ENCODE measurements around the gene KCNH4. TPM values are rescaled to one million over a fixed set of nuclear protein-coding genes. Genes with fewer than 3 reads are reported as not detected.

The KCNH4 gene
- total RNA-seq, 2 donors from 2014 or later, result 0.23 to 0.54 TPM

DNA sequence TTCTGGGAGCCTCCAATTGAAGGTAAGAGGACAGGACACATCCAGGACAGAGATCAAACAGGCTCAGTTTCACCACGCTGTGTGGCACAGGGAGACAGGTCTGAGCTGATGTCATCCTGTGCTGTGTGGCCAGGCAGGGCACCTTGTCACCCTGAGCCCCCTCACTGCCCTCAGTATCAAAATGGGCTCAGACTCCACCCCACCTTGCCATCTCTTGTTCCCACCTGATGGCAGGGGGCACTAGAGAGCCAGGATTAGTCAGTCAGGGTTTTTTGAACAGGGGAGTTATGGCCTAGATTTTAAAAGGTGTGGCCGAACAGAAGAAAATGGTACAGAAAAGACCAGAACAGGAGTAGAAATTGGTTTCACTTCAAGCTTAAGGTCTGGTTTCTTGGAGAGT is 62.4 kb downstream of the KCNH4 start:
- Mint-ChIP-seq H3K27ac (peak overlapping the region in 1 of 2 donors; percentile 38), H3K36me3 (peaks cover 12 to 16% of the 10 kb centered on the region in 2 donors), H3K9me3 (no peaks in the 10 kb centered on the region)
- DNase-seq (ENCODE audit: low spot score in 2 of 2), result peak in 1 of 2 donors; percentile 64
- peak in 1 of 2 donors; percentile 28 for ATAC-seq

GRCh38 chr17:42118126-42118510 is 62.8 kb downstream of the KCNH4 start:
- Mint-ChIP-seq H3K9me3 (no peaks in the 10 kb centered on the region), H3K27ac (peak overlapping the region in 1 of 2 donors; percentile 38), H3K36me3 (peaks cover 12 to 16% of the 10 kb centered on the region in 2 donors)
- DNase-seq (ENCODE audit: low spot score in 2 of 2) (no peak), ATAC-seq (no peak)

DNA sequence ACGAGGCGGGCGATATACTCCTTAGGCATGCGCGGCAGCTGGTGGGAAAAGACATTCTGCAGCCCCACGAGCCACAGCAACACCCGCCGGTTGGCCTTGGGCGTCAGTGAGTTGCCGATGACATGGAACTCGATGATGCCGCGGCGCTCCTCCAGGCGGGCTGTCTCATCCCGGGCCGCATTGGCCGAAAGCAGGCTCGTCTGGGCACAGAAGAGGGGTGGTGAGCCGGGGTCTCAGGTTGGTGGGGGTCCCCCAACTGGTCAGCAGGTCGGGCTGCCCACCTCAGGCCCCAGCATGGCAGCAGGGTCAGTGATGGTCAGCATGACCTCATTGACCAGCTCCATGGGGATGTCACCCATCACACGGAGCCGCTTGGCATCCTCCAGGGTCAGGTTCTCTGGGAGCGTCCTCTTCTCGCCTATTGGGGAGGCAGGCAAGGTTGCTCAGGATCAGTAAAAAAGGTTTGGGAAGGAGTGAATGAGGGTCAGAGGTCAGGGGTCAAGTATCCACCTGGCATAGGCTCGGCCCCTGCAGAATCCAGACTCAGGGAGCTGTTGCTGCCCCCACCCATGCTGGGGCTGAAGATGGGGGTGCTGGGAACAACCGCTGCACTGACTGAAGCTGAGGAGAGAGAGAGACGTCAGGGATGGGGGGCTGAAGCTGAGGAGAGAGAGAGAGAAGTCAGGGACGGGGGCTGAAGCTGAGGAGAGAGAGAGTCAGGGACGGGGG is 63.4 kb downstream of the KCNH4 start:
- Mint-ChIP-seq H3K36me3 (peaks cover 12 to 16% of the 10 kb centered on the region in 2 donors), H3K27ac (peak overlapping the region in 1 of 2 donors; percentile 85)

GRCh38 chr17:42116705-42117396 is 64.1 kb downstream of the KCNH4 start:
- peak in 1 of 2 donors; percentile 80 for DNase-seq (ENCODE audit: low spot score in 2 of 2)
- Mint-ChIP-seq H3K9me3 (no peaks in the 10 kb centered on the region), H3K27ac (peak overlapping the region in 1 of 2 donors; percentile 85), H3K36me3 (peaks cover 12 to 16% of the 10 kb centered on the region in 2 donors)
- ATAC-seq, result peak in 1 of 2 donors; percentile 27

More for the DNA sequence above, 63.4 kb downstream of the KCNH4 start:
- ATAC-seq, result no peak
- no peak for DNase-seq (ENCODE audit: low spot score in 2 of 2)
- no peaks in the 10 kb centered on the region for H3K9me3 Mint-ChIP-seq

- Mint-ChIP-seq H3K9me3 (no peaks in the 10 kb centered on the region), H3K36me3 (peaks cover 12 to 16% of the 10 kb centered on the region in 2 donors), H3K27ac (peak overlapping the region; percentile 75 to 86)
- DNase-seq (ENCODE audit: low spot score in 2 of 2) (no peak), ATAC-seq (no peak)
Measured at GRCh38 chr17:42114118-42114517, 66.8 kb downstream of the KCNH4 start.

DNA sequence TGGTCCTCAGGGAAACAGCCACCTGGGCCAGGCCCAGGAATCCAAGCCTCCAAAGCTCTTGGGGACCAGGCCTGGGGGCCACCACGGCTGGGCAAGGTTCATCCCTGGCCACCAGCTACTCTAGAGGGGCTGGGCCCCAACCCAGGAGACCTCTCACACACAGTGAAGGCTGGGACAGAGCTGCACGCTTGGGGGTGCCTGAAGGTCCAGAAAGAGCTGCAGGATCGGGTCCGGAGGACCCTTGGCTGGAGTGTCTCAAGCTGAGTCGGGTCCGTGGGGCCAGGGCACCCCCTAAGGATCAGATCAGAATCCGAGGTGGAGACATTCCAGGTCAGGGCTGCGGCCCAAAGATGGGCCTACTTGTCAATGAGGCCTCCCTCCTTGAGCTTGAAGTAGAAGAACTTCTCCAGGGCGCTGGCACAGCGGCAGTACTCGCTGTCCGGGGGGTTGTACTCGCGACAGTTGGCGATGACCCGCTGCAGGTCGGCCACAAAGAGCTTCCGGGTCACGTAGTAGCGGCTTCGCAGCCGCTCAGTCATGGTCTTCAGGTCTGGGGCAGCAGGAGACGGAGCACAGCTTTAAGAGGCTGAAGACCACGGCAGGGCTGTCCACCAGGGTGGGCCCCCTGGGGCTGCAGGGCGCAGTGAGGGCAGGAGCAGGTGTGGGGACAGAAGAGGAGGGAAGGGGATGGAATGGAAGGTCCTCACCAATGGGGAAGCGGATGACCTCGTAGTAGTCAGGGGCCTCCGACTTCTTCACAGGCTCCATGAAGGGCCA is 67.5 kb downstream of the KCNH4 start:
- DNase-seq (ENCODE audit: low spot score in 2 of 2) (no peak), ATAC-seq (no peak)
- H3K9me3 Mint-ChIP-seq, result no peaks in the 10 kb centered on the region
- peak overlapping the region; percentile 86 to 95 for H3K27ac Mint-ChIP-seq
- H3K36me3 Mint-ChIP-seq, result peaks cover 12 to 16% of the 10 kb centered on the region in 2 donors

- Mint-ChIP-seq H3K27ac (peak within 1 kb of the TSS; percentile 86 to 95), H3K9me3 (no peaks in the 10 kb centered on the region), H3K36me3 (peaks cover 12 to 16% of the 10 kb centered on the region in 2 donors)
- ATAC-seq (peak; percentile 80 to 88), DNase-seq (ENCODE audit: low spot score in 2 of 2) (peak; percentile 76 to 79)
Measured at GRCh38 chr17:42112552-42113176, 68.3 kb downstream of the KCNH4 start, which contains the start of gene DHX58. Gene DHX58 (minus strand): TSS chr17:42112714. CDS start chr17:42111892, 822 bp downstream.

DNA sequence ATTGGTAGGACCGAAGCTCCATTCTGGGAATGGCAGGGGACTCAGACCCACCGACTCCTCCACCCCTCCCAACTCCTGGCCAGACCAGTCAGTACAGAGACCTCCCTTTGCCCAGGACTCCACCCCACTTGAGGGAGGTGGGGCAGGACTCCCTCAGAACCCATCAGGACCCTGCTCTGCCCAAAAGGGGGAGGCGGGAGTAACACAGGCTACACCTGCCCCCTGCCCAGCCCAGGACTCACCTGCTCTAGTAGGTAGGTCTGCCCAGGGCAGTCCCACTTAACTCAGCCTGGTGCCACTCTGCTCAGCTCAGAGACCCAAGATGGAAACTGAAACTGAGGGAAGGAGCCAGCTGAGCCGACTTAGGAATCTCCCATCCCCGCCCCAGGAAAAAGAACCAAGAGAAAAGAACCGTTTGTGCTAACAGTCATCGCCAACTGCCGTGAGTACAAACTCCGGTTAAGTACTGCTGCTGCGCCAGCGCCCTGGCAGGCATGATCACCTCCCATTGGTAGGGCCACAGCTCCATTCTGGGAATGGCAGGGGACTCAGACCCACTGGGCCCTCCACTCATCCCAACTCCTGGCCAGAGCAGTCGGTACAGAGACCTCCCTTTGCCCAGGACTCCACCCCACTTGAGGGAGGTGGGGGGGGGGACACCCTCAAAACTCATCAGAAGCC is 68.9 kb downstream of the KCNH4 start:
- Mint-ChIP-seq H3K27ac (peak overlapping the region; percentile 86 to 95), H3K36me3 (peaks cover 10 to 14% of the 10 kb centered on the region in 2 donors), H3K9me3 (no peaks in the 10 kb centered on the region)
- peak in 1 of 2 donors; percentile 28 for DNase-seq (ENCODE audit: low spot score in 2 of 2)
- peak; percentile 6 to 22 for ATAC-seq

GRCh38 chr17:42111265-42111636 is 69.7 kb downstream of the KCNH4 start:
- DNase-seq (ENCODE audit: low spot score in 2 of 2) (no peak), ATAC-seq (no peak)
- Mint-ChIP-seq H3K9me3 (no peaks in the 10 kb centered on the region), H3K36me3 (peaks cover 6 to 9% of the 10 kb centered on the region in 2 donors), H3K27ac (peak overlapping the region in 1 of 2 donors; percentile 86)

DNA sequence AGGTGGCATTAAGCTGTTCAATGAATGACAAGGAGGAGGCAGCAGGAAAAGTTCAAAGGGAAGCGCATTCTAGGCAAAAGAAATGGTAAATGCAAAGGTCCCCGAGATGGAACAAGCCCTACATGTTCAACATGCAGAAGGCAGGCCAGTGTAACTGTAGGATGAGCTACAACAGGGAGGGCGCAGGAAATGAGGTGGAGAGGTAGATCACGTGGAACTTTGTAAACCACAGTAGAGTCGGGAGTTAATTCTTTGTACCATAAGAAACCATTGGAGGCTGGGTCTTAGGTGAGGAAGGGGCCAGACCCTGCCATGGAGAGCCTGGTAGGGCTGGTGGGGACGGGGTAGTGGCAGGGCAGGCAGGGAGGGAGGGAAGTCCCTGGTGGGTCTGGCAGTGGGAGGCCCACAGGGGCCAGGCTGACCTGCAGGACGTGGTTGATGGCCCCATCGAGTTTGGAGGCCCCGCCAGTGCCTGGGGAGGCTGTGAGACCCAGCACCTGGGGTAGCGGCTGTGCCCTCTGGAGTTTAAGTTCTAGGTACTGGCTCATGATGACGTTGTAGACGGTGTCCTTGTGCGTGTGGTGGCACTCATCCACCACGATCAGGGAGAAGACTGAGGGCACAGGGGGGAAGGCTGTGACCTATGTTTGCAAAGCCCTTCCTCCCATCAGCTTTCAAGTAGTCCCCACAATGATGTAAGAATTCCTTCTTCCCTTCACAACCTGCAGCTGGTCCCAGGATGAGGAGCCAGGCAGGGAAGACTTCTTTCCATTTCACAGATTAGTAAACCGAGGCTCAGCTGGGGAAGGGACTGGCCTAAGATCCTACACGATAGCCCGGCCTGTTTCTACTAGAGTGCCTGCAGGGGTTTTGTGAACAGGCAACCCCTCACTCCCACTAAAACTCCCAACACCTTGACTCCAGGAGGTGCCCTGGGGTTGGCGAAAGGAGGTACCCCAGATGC is 70.4 kb downstream of the KCNH4 start:
- H3K36me3 Mint-ChIP-seq, result peaks cover 2 to 6% of the 10 kb centered on the region in 2 donors
- H3K27ac Mint-ChIP-seq, result peak overlapping the region; percentile 80 to 86

DNA sequence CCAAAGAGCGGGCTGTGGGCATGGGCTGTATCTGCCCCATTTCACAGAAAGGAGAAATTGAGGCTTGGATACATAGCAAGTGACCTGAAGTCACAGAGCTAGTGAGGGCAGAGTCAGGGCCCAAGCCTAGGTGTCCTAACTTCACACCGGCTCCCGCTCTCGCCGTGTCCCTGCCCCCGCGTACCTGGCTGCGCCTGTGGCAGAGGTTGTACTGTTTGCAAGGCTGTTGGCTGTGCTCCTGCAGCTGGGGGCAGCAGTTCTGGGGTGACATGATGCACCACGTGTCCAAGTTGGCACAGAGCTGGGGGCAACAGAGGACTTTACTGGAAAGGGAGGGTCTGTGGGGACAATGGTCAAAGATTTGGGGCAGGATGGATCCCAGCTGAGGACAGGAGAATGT is 71.9 kb downstream of the KCNH4 start:
- H3K9me3 Mint-ChIP-seq, result no peaks in the 10 kb centered on the region

More for the DNA sequence above, 70.4 kb downstream of the KCNH4 start:
- DNase-seq (ENCODE audit: low spot score in 2 of 2) (no peak), ATAC-seq (no peak)
- no peaks in the 10 kb centered on the region for H3K9me3 Mint-ChIP-seq

DNA sequence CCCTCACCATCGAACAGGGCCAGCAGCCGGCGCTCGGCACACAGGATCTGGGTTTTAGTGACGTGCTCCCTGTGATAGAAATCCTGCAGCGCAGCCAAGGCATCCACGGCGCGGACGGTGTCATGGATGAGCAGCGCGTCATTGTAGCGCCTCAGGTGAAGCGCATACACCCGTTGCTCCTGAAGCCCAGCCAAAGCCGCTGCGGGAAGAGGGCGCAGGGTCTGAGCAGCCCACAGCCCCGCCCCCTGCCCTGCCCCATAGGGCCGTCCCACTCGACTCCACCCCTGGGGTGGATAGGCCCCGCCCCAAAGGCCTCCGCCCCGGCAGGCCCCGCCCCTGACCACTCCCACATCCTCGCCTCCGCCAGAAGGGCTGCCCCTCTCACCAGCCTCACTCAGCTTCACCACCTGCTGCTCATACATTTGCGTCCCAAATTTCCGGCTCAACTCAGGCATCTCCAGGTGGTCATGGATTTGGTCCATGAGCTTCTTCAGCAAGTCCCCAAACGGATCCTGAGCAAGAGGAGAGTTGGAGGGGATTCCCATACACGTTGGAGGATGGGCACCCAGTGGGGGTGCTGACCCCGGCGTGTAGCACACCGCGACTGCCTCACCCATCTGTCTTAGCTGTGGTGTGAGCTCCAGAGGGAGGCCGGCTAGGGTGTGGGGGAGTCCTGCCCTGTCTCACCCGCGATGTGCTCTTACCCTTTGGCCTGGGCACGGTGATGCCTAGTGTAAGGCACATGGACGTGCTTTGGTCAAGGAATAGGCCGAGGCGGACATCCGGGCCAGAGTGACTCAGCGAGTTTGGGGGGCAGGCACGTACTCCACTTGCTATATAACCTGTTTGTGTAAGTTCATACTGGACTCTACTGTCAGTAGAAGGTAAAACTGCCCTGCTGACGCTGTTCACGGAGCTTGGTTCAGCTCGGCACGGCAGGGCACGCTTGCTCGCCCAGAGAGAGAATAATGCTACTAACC is 73.1 kb downstream of the KCNH4 start:
- H3K36me3 Mint-ChIP-seq, result no peaks in the 10 kb centered on the region
- no peaks in the 10 kb centered on the region for H3K9me3 Mint-ChIP-seq
- peak; percentile 74 to 92 for ATAC-seq
- peak; percentile 86 to 99 for DNase-seq (ENCODE audit: low spot score in 2 of 2)
- no peak overlapping the region for H3K27ac Mint-ChIP-seq

More for the DNA sequence above, 71.9 kb downstream of the KCNH4 start:
- H3K36me3 Mint-ChIP-seq, result no peaks in the 10 kb centered on the region
- no peak overlapping the region for H3K27ac Mint-ChIP-seq
- DNase-seq (ENCODE audit: low spot score in 2 of 2) (no peak), ATAC-seq (no peak)

DNA sequence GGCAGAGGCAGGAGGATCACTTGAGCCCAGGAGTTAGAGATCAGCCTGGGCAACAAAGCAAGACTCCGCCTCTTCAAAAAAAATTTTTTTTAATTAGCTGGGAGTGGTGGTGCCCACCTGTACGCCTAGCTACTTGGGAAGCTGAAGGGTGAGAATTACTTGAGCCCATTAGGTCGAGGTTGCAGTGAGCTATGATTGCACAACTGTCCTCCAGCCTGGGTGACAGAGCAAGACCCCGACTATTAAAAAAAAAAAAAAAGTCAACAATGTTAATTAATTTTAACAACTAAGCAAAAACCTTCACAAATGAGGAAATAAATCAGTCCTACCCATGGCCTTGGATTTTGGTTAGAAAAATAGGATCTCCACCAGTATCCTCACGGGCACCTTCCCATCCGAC is 73.8 kb downstream of the KCNH4 start:
- Mint-ChIP-seq H3K27ac (no peak overlapping the region), H3K36me3 (no peaks in the 10 kb centered on the region), H3K9me3 (no peaks in the 10 kb centered on the region)
- DNase-seq (ENCODE audit: low spot score in 2 of 2) (no peak), ATAC-seq (no peak)
